ENCODE results near the gene MECP2. TPM values are rescaled to one million over a fixed set of nuclear protein-coding genes. Genes with fewer than 3 reads are reported as not detected.

Gene MECP2
- total RNA-seq, 4 donors from 2014 or later: 22.1 to 53.1 (median 37.8) TPM

DNA sequence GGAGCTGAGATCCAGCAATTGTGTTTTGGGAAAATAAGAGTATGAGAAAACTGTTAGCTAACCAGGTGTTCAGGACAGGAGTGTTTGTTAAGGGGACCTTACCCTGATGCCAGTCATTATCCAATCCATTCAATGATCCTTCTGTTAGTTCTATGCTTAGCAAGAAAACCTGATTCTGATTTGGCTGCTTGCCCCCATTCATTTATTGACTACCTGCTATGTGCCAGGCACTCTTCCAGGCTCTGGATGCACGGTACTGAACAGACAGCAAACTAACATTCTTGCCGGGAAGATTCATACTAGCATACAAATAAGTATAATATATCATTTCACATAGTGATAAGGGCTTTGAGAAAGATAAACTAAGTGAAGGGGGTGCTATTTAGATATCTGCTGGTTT, 1.0 kb upstream of the MECP2 start:
- TF ChIP-seq POLR2AphosphoS5 (IDR thresholded peaks at IDR 0.05): no peak
- TF ChIP-seq POLR2A (IDR thresholded peaks at IDR 0.05): no peak
- TF ChIP-seq, protein P1, sequence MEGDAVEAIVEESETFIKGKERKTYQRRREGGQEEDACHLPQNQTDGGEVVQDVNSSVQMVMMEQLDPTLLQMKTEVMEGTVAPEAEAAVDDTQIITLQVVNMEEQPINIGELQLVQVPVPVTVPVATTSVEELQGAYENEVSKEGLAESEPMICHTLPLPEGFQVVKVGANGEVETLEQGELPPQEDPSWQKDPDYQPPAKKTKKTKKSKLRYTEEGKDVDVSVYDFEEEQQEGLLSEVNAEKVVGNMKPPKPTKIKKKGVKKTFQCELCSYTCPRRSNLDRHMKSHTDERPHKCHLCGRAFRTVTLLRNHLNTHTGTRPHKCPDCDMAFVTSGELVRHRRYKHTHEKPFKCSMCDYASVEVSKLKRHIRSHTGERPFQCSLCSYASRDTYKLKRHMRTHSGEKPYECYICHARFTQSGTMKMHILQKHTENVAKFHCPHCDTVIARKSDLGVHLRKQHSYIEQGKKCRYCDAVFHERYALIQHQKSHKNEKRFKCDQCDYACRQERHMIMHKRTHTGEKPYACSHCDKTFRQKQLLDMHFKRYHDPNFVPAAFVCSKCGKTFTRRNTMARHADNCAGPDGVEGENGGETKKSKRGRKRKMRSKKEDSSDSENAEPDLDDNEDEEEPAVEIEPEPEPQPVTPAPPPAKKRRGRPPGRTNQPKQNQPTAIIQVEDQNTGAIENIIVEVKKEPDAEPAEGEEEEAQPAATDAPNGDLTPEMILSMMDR (IDR thresholded peaks at IDR 0.05): no peak
- no peak for TF ChIP-seq EP300 (IDR thresholded peaks at IDR 0.05; ENCODE audit: low read depth)
- Histone ChIP-seq H3K27ac (peak overlapping the region in 1 of 4 donors; percentile 76), H3K9me3 (no peaks in the 10 kb centered on the region), H3K4me1 (peaks cover 0 to 25% (median 5%) of the 10 kb centered on the region in 4 donors), H3K36me3 (no peaks in the 10 kb centered on the region), H3K4me3 (no peak overlapping the region), H3K27me3 (no peaks in the 10 kb centered on the region)
- DNase-seq: no peak
- in situ Hi-C loops (cut with MboI; ENCODE audit: low pct_ligation_motif_present in 1 of 4, low pct_unique_long_range_greater_than_20kb in 1 of 4, low sequenced_read_pairs in 3 of 4) (no loop called here), intact Hi-C loops (cut with DNase I; ENCODE audit: low total_unique reads) (no loop called here)
- 54% methylated on average over 2 of the region's 2 CpGs; no CpG with 5 or more reads in 1 of the 2 donors for WGBS, 2 donors (ENCODE audit: low coverage in 1 of 2)

DNA sequence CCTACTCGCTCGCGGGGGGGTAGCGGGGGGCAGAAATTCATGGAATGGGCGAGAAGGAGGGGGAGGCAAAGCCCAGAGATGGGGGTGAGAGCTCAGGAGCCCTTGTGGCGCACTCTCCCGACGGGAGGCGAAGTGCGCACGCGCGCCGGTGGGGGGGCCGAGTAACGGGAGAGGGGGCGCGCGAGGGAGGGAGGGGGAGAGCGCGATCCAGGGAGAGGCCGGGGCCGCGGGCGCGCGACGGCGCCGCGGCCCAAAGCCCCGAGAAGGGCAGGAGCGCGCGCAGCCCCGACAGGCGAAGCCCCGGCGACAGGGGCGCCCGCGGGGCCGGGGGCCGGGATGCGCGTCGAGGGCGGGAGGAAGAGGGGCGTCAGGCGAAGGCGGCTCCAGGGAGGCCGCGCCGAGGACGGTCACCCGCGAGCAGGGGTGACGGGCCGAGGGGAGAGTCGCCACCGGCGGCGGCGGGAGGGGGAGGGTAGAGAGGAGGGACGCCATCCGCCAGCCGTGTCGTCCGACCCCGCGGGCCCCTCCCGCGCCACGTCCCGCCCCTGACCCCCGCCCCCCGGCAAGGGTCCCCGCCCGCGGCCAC, 421 bp downstream of the MECP2 start:
- Histone ChIP-seq H3K9me3 (no peaks in the 10 kb centered on the region), H3K27ac (peak overlapping the region; percentile 93 to 99 (median 98)), H3K27me3 (no peaks in the 10 kb centered on the region), H3K4me3 (peak overlapping the region; percentile 80 to 94 (median 84)), H3K36me3 (no peaks in the 10 kb centered on the region), H3K4me1 (peaks cover 0 to 30% (median 8%) of the 10 kb centered on the region in 4 donors)
- TF ChIP-seq, protein P1 (IDR thresholded peaks at IDR 0.05): no peak
- TF ChIP-seq POLR2AphosphoS5 (IDR thresholded peaks at IDR 0.05) (no peak), POLR2A (IDR thresholded peaks at IDR 0.05) (no peak), EP300 (IDR thresholded peaks at IDR 0.05; ENCODE audit: low read depth) (no peak)
- peak; percentile 69 for DNase-seq
- 56% methylated on average over 63 of the region's 80 CpGs; no CpG with 5 or more reads in 1 of the 2 donors for WGBS, 2 donors (ENCODE audit: low coverage in 1 of 2)
- in situ Hi-C loops (cut with MboI; ENCODE audit: low pct_ligation_motif_present in 1 of 4, low pct_unique_long_range_greater_than_20kb in 1 of 4, low sequenced_read_pairs in 3 of 4) (no loop called here), intact Hi-C loops (cut with DNase I; ENCODE audit: low total_unique reads) (no loop called here)

DNA sequence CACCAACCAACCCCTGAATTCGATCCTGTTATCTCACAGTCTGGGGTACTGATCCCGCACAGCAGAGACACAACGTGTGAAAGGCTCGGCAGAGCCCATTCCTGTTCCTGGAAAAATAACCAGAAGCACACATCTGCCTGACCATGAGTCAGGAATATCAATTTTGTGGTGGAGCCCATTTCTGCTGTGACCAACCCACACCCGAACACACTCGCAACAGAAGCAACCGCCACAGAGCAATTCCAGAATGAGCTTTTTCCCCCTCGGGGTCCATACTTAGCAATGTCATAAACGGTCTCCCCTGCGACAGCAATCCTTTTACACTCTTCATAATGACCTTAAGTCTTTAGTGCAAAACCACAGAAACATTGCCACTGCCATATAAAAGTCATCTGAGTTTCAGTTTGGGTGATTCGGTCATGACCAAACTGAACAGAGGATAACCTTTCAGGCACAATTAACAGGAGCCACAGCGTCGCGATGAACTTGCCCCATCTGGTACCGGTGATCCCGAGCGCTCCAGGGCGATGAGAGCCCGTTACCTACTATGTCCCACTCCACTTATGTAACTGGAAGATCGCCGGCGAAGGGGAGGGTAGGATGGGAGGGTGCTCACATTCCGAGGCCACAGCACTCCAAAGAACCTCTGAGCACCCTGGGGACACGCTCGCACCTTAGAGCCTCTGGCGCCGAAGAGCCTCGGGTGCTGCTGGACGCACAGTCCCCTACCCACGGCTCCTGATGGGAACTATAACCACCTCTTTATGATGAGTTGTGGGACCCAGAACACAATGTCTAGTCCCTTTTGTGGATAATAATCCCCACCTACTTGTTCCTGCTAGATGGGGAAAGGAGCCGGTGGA, 1.1 kb downstream of the MECP2 start:
- WGBS, 2 donors (ENCODE audit: low coverage in 1 of 2): 46% methylated on average over 26 of the region's 31 CpGs; no CpG with 5 or more reads in 1 of the 2 donors
- Histone ChIP-seq H3K36me3 (no peaks in the 10 kb centered on the region), H3K4me1 (peaks cover 0 to 30% (median 8%) of the 10 kb centered on the region in 4 donors), H3K27ac (peak overlapping the region; percentile 93 to 99 (median 98)), H3K9me3 (no peaks in the 10 kb centered on the region), H3K27me3 (no peaks in the 10 kb centered on the region), H3K4me3 (peak overlapping the region; percentile 80 to 94 (median 84))
- TF ChIP-seq EP300 (IDR thresholded peaks at IDR 0.05; ENCODE audit: low read depth) (no peak), POLR2A (IDR thresholded peaks at IDR 0.05) (no peak), POLR2AphosphoS5 (IDR thresholded peaks at IDR 0.05) (no peak)
- TF ChIP-seq, protein P1 (IDR thresholded peaks at IDR 0.05): no peak
- no peak for DNase-seq
- intact Hi-C loops (cut with DNase I; ENCODE audit: low total_unique reads): no loop called here
- in situ Hi-C loops (cut with MboI; ENCODE audit: low pct_ligation_motif_present in 1 of 4, low pct_unique_long_range_greater_than_20kb in 1 of 4, low sequenced_read_pairs in 3 of 4): no loop called here

DNA sequence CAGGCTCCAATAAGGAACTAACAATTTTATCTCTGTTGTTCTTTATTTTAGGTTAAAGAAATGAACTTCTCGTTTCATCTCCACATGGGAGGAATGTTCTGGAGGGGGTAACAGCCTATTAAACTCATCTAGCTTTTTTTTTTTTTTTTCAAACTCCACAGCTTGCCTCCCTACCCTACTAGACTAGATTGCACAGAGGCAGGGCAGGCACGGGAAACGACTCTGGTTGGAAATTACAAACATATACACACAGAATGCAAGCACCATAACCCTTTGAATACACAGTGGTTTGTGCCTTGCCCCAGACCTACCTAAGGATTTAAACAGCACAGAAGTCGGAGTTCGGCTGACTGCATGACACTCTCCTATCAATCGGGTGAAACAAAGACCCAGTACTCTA, 2.7 kb downstream of the MECP2 start:
- Histone ChIP-seq H3K9me3 (no peaks in the 10 kb centered on the region), H3K4me3 (no peak overlapping the region), H3K36me3 (no peaks in the 10 kb centered on the region), H3K27ac (peak overlapping the region in 1 of 4 donors; percentile 15), H3K4me1 (peaks cover 0 to 33% (median 8%) of the 10 kb centered on the region in 4 donors), H3K27me3 (no peaks in the 10 kb centered on the region)
- in situ Hi-C loops (cut with MboI; ENCODE audit: low pct_ligation_motif_present in 1 of 4, low pct_unique_long_range_greater_than_20kb in 1 of 4, low sequenced_read_pairs in 3 of 4): no loop called here
- 14 to 58% methylated on average over 1 to 6 of the region's 6 CpGs for WGBS, 2 donors (ENCODE audit: low coverage in 1 of 2)
- no peak for DNase-seq
- TF ChIP-seq POLR2AphosphoS5 (IDR thresholded peaks at IDR 0.05) (no peak), POLR2A (IDR thresholded peaks at IDR 0.05) (no peak), EP300 (IDR thresholded peaks at IDR 0.05; ENCODE audit: low read depth) (no peak)
- TF ChIP-seq, protein P1 (IDR thresholded peaks at IDR 0.05): no peak
- intact Hi-C loops (cut with DNase I; ENCODE audit: low total_unique reads): no loop called here
